HG02840 (cell line): Measurements from ENCODE around the gene LRRC25.

Source experiments
- ATAC-seq: cut with Tn5 transposase; IDR thresholded peaks from one replicate; pipeline ENCODE4 v1.9.1; 2021; ENCODE audit warnings: mild to moderate bottlenecking, moderate library complexity, moderate number of reproducible peaks; ENCODE audit not compliant: unreplicated experiment, low FRiP score

The LRRC25 gene

DNA sequence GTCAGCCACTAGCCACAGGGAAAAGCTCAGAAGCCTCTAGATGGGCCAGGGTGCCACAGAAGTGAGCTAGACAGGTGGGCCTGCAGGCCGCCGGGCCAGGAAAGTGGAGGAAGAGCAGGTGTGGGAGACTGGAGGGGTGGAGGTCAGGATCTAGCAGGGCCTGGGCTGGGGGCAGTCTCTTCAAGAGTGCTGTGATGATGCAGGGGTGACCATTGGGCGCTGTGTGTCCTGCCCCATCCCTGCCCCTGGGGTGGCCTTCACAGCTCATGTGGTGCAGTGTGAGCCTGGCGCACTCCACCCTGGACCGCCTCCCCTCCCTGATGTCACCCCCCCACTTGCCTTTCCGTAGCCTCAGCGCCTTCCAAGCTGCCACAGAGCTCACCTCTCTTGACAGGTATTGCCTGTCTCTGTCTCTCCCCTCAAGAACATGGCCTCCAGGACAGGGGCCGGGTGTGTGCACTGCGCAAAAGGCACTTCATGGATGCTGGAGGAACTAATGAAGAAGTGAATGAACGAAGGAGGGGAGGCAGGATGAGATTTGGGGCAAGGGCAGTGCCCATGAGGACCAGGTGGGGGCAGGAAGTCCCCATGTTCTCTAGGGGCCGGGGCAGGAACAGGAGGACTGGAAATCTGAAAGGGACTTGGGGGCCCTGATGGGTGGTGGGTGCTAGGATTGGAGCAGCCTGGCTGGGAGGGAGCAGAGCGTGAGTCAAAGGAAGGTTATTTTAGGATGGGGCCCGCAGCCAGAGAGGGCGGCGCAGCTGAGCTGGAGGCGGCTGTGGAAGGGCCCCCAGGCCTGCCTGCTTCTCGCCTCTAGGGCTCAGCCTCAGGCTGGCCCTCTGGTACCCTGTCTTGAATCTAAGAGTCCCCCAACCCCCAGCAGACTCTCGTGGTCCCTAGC, 28.3 kb upstream of the LRRC25 start:
- no peak for ATAC-seq

DNA sequence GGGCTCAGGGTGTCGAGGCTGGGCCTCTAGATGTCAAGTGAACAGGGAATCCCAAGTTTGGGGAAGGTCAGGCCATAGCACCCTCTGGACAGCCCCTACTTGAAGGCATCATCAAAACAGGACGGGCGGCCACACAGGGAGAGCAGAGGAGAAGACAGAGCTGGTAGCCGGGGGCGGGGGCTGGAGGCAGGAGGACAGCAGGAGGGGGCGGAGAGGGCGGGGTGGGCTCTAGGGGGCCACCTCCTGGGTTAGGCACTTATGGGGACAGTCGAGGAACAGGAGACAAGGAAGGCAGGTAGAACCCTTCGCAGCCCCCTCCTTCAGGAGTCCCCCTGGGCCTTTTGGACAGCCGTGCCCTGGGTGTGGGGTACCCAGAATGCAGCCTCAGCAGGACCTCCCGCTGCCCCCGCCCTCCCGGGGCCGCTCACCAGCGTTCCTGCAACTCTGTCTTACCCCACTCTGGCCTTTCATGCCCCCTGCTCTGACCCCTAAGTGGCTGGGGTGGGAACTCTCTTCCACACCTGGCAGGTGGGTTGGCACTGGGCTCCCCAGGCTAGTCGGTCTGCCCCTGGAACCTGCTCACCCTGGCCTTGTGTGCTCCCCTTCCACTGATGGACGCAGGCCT, 27.6 kb upstream of the LRRC25 start:
- no peak for ATAC-seq

DNA sequence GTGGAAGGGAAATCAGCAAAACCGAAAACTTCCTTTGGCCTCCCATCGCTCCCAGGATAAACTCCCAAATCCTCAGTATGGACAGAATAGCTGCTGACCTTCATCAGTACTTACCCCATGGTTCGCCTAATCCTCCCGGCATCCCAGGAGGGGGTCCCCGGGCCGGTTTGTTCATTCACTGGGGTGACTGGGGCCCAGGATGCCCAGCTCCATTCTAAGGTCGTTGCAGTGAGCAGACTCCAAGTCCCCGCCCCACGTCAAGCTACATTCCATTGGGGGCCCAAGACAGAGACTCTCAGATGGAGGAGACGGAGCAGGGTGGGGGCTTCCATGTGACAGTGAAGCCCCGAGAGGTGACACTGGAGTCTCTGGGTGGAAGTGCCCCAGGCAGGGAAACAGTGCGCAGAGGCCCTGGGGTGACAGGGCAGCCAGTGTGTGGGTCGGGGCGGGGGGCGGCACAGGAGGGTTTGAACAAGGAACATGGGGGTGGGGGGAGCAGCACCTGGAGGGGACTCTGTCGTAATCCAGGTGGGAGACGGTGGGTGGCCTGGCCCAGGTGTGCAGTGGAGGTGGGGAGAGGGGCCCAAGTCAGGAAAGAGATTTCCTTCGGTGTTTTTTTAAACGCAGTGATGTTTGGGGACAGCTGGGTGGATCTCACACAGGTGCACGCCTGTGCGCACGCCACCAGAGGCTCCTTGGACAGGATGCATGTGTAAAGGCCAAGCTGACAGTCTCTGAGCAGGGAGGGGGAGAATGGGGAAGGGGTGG, 26.9 kb upstream of the LRRC25 start:
- ATAC-seq = no peak

DNA sequence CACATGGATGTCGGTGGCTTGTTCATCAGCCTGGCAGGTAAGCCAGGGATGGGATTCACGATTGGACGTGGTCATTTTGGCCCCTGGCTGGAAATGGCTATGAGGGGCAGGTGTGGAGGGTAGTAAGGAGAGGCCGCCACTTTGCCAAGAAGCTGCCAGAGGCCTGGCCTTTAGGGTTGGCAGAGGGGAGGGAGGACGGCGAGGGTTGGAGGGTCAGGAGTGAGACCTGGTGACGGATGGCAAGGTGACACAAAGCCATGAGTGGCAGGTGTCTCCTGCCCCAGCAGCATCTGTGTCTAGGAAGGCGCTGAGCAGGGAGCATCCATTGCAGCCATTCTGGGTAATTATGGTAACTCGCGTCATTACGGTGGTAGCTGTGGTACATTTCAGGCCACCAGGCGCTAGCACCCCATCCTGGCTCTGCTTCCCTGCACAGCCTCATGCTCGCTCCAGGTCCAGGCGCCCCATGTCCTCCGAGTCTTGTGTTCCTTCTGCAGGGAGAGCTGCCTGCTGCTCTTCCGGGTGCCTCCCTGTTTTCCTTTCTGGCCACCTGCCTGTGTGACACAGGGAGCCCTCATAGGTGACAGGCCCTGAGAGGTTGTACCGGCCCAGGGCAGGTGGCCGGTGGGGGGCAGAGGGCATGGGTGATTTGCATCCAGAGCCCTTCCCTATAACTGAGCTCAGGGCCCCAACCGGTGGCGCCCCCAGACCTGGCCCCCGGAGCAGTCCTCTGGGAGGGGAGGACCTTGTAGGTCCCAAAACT, 26.0 kb upstream of the LRRC25 start:
- ATAC-seq = no peak

DNA sequence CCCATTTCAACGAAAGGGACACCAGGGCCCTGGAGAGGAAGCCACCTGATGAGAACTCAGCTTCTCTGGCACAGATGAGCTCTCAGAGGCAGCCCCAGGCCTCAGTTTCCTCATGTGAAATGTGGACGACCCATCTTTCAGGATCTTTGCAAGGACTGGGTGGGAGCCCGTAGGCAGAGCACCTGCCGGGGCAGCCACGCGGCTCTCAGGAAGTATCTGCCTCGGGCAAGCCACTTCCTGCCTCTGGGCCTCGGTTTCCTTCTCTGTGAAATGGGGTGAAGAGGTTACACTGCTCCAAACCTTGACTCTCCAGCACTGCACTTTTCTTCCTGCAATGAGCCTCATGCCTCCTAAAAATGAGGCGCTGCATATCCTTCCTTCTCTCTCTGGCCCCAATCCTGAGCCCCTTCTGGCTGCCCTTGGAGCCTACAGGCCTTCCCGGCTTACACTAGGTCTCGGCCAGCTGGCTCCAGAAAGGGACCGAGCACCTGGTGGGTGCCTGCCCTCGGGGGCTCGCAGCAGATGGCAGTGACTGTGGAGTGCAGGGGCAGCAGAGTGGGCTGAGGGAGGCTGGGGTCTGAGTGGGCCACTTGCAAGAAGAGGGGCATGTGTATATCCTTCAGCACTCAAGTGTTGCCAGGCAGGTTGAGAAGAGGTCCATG, 25.2 kb upstream of the LRRC25 start:
- no peak for ATAC-seq

DNA sequence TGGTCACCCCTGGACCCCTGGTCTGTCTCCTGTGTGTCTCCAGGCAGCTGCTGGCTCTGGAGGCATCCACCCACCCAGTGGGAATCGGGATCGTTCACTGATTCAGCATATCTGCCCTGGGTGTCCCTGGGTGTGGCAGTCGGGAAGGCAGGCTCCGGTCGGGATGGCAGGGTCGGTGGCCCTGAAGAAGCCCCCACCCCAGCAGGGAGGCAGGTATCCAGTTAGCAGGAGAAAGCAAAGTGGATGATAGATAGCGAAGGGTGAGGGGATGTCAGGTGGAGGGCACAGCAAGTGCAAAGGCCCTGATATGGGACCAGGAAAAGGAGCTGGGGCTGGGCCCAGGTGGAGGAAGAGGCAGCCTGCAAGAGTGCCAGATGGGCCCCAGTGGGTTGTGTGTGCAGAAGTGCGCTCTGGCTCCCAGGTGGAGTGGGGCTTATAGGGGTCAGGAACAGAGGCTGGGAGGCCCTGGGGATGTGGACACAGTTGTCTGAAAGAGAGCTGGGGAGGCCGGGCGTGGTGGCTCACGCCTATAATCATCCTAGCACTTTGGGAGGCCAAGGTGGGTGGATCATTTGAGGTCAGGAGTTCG, 24.0 kb upstream of the LRRC25 start:
- ATAC-seq = no peak

DNA sequence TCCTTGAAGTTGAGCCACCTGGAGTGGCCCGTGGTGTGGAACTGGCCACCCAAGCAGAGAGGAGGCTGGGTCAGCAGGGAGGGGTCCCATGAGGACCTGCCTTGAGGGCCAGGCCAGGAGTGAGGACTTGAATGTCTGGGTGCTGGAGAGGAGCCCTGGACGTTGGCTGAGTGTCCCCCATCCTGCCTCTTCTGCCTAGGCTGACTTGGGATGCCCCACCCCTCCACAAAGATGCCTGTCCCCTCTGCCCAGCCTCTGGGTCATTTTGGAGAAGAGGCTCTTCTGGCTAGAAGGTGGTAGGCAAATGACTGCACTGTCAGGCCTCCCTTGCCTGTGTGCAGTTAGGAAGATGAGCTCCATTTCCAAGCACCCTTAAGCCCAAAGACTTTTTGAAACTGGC, 23.5 kb upstream of the LRRC25 start:
- no peak for ATAC-seq

DNA sequence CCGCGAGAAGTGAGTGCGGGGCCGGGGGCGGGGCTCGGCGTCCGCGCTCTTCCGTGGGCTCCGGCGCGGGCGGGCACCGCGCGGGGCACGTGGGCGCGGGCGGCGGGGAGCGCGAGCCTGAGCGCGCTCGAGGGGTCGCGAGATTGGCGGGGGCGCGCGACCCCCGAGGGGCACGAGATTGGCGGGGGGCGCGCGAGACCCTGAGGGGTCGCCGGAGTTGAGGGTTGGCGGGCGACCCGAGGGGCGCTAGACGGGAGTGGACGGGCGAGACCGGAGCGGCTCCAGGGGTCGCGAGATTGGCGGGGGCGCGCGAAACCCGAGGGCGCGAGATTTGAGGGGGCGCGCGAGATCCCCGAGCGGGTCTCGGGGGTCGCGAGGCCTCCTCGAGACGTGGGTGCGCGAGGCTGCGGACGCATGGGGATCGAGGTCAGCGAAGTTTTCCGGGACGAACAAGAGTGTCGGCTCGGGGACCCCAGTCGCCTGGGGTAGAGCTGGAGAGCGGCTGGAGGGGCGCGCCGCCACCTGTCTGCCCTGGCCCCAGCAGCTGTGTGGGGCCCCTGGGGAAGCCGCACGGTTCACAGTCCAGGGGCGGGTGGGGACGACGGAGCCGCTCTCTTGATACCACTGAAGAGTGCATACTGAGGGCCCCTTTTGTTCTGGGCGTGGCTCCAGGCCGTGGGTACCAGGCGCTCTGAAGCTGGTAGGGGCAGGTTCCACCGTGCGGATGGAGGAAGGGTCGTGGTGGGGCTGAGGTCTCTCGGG, 22.5 kb upstream of the LRRC25 start:
- ATAC-seq = no peak

DNA sequence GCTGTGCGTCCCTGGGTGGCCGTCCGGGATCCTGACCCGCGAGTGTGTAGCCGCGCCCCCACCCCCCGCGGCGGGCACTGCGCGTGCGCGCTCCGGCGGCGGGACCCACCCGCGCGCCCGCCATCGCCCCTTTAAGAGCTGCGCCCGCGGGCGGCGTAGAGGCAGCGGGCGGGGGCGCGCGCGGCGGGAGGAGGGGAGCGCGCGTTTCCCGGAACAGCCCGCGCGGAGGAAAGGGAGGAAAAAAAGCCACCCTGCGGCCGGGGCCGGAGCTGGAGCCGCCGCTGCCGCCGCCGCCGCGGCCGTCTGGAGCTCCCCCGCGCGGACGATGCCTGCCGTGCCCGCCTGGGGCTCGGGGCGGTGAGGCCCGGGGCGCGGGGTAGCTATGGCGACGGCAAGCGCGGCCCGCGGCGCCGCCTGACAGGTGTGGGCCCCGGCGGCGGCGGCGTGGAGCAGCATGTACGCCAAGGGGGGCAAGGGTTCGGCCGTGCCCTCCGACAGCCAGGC, 21.8 kb upstream of the LRRC25 start, which contains the start of gene SSBP4:
Gene SSBP4, plus strand, starts transcription at position 204 of the 504 bp plus-strand sequence. Its CDS starts 251 bp downstream, at position 455.
- no peak for ATAC-seq

DNA sequence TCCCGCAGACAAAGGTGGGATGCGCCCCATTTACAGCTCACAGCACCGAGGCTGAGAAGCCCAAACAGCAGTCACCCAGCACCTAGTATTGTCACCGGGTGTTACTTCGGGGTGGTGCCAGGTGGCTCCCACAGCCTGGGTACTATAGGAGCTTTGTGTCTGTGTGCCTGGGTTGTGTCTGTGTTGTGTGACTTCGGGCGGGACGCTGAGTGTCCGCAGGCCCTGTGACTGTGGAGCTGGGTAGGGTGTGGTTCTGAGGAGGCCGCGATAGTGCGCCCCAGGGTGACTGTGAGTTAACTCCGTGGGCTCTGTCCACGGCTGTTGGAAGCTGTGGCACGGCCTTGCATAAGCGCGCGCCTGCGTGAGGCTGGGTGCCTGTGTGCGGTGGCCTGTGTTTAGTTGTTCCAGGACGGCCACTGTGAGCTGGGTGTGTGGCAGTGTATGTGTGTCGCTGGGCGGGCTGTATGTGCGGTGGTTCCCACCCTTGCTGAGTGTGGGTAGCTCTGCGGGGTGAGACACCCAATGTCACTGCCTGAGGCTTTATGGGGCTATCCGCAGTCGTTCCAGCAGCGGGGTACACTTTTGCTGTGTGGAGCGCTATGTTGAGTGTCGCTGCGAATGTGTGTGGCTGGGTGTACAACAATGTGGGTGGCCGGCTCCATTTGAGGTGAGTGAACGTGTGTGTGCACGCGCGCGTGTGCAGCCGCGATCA, 21.2 kb upstream of the LRRC25 start:
- no peak for ATAC-seq

DNA sequence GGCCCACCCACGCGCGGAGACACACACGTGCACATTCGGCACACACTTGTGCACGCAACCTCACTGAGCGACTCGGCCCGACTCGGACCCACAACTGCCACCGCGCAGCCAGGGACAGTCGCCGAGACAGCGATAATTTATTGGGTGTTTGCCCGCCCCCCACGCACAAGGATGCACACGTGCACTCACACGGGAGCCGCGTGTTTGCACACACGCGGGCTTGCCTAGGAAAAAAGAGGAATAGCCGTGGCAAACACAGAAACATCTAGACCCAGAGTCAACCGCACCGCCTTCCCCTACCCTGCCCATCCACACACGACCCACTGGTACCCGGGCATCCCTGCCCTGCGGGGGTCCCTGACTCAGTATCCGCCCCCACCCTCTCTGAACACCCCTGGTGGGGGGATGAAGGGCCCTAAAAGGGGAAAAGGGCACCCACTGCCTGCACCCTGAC, 20.6 kb upstream of the LRRC25 start:
- ATAC-seq = no peak

DNA sequence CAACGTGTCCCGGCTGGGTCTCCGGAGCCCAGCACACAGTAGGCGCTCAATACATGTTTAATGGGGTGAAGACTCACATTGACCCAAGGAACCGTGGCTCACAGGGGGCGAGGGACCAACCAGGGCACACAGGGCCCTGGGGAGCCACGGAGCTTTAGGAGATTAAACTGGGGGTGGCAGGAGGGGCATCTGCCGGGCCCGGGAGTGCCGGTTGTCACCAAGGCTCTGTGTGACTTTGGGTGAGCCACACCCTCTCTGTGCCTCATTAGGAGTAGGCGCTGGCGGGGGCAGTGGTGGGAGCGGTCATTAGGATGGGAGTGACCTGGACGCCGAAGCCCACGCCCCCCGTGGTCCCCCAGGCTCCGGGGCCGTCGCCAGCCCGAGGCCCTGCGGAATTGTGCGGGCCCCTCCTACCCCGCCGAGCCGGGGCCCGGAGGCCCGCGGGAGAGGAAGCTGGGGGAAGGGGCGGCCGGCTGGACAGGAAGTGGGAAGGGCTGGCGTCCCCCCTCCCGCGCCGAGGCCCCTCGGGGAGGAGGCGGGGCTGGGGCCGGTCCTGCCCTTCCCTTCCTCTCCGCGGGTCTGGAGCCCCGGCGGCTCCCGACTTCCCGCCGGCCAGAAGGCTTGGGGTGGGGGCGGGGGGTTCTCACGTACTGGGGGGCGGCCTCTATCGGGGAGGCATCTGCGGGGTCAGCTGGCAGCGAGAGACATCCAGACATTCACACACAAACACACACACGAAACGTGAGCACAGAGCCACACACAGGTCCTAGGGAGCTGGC, 20.0 kb upstream of the LRRC25 start:
- no peak for ATAC-seq

DNA sequence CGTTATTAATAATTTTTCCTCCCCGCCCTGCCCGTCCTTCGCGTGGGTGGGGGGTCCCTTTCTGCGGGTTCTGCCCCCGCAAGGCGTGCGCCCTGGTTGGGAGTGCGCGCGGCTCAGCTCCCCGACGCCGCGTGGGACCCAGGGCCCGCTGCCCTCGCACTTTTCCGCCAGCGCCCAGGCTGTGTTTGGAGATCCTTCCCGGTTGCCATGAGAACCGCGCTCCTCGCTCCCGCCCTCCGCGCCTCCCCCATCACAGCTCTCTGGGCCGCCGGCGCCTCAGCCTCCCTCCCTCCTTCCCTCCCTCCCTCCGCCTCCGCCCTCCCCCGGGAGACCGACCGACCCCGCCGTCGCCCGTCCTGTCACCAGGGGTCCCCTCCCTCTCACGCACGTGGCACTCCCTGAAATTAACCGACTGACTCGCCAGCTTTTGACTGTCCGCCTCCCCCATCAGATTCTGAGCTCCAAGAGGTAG, 19.4 kb upstream of the LRRC25 start:
- no peak for ATAC-seq

DNA sequence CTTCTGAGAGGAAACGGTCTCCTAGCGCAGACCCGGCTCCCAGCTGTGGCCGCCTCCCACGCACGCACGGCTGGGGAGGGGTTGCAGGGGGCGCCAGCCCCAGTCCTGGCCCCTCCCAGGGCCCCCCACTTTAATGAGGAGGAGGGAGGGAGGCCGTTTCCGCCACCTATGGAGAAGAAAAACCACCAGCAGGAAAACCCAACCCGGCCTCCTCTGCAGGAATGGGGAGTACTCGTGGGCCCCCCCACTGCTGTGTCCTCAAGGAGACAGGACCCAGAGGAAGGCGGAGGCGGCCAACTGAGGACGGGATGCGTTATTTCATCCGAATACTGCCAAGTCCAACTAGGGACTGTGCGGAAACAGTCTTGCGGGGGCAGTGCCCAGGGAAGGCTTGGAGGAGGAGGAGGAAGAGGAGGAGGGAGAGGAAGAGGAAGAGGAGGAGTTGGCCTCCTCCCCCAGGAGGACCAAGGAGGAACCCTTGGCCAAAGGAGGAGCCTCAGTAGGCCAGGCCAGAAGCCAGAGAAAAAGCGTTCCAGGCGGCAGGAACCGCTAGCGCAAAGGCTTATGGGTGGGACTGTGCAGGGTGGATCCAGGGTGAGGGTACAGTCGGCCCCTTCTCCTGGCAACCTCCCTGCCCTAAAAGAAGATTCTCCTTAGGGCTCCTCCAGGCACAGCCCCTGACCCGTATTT, 17.9 kb upstream of the LRRC25 start:
- no peak for ATAC-seq

DNA sequence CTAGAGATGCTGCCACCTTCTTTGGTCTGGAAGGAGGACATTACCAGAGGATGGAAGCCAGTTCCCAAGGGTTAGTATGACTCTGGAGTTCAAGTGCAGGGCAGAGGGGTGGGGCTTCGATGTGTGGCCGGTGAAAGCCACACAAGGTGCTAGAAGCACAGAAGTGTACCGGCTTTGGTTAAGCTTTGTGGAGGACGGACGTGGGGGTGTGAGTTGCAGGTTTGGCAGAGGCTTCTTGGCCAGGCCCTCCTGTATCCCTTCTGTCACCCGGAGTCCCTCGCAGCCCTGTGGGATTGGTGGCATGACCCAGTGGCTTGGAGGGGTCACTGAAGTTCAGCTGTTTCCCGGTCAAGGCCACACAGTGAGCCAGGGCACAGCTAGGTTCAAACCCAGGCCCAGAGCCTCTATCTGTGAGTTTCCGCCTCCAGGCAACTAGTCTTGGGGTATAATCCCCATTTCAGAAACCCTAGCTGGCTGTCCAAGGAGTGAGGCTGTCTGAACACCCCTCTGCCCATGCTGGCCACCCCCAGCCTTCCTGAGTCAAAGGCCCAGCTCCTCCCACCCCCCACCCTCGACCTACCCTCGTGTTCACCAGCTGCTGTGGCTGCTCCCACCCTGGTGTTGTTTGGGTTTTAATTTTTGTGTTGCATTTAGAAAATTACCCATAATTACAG, 17.2 kb upstream of the LRRC25 start:
- ATAC-seq = no peak
